ENCODE measurements around the gene NIT1.

NIT1 gene

GRCh38 chr1:161132410-161133219, 14.7 kb downstream of the NIT1 start, which contains the start of gene DEDD:
Gene DEDD (minus strand): TSS chr1:161132667. CDS start chr1:161124462, 8,205 bp downstream.
- in situ Hi-C loops (cut with HindIII; ENCODE audit: low pct_ligation_motif_present, low pct_unique_long_range_greater_than_20kb, low sequenced_read_pairs): no loop called here

DNA sequence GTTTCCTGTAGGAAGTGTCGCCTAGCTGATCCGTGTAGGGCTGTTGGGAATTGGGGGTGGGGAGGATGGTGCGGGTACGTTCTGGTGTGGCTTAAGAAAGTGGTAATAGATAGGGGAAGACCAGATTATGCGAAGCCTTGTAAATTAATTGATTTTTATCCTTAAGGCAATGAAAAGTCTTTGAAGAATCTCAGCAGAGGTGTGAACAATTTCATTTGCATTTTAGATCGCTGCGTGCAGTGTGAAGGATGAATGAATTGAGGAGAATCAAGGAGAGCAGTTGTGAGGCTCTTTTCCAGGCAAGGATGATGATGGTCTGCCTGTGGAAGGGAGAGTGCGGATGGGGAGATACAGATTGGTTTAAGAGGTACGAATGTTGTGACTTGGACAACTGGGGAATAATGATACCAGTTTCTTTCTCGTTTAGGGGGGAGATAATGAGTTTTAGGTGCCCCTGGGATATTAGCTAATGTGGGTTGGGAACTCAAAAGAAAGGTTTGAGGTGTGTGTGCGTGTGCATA, 15.4 kb downstream of the NIT1 start:
- in situ Hi-C loops (cut with HindIII; ENCODE audit: low pct_ligation_motif_present, low pct_unique_long_range_greater_than_20kb, low sequenced_read_pairs): no loop called here
- DNase-seq: no peak

More at GRCh38 chr1:161132410-161133219, 14.7 kb downstream of the NIT1 start, which contains the start of gene DEDD:
- peak; percentile 98 for DNase-seq

- in situ Hi-C loops (cut with HindIII; ENCODE audit: low pct_ligation_motif_present, low pct_unique_long_range_greater_than_20kb, low sequenced_read_pairs): no loop called here
- DNase-seq: no peak
Observed at GRCh38 chr1:161137881-161138280, 20.0 kb downstream of the NIT1 start.

DNA sequence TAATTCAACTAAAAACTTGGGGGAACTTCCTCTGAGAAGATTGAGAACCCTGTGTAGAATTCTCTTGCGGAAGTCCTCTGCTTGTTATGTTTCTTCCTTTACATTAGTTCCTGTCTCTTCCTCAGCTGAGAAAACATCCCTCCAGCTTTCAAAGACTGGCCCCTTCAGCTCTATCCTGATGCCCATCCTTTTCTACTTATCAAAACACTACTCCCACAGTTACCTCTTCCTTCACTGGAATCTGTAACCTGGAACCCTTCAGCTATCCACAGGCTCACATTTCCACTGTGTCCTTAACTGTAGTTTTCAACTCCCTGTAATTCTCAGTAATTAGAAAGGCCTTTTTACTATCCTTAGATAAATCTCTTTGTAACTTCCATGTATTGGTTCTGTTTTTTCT, 20.5 kb downstream of the NIT1 start:
- in situ Hi-C loops (cut with HindIII; ENCODE audit: low pct_ligation_motif_present, low pct_unique_long_range_greater_than_20kb, low sequenced_read_pairs): no loop called here
- no peak for DNase-seq

DNA sequence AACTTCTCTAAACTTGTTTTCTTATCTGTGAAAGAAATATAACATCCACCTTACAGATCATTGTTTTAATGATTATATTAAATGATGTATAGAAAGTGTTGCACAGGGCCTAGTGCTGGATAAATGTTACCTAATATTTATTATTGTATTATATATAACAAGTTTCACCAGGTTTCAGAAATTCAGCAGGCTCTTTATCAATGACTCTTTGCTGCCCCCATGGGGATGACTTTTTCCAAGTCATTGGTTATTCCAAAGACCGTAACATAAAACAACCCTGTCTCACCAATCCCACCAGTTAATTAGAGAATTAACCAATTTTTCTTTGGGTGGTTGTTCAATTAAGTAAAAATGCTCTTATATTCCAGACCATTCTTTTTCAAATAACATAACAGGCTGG, 21.9 kb downstream of the NIT1 start:
- in situ Hi-C loops (cut with HindIII; ENCODE audit: low pct_ligation_motif_present, low pct_unique_long_range_greater_than_20kb, low sequenced_read_pairs): no loop called here
- DNase-seq: peak; percentile 60

- no peak for DNase-seq
- in situ Hi-C loops (cut with HindIII; ENCODE audit: low pct_ligation_motif_present, low pct_unique_long_range_greater_than_20kb, low sequenced_read_pairs): no loop called here
Observed at GRCh38 chr1:161140755-161141400, 23.0 kb downstream of the NIT1 start.

- in situ Hi-C loops (cut with HindIII; ENCODE audit: low pct_ligation_motif_present, low pct_unique_long_range_greater_than_20kb, low sequenced_read_pairs): no loop called here
- DNase-seq: no peak
Observed at GRCh38 chr1:161145832-161146231, 27.9 kb downstream of the NIT1 start.

DNA sequence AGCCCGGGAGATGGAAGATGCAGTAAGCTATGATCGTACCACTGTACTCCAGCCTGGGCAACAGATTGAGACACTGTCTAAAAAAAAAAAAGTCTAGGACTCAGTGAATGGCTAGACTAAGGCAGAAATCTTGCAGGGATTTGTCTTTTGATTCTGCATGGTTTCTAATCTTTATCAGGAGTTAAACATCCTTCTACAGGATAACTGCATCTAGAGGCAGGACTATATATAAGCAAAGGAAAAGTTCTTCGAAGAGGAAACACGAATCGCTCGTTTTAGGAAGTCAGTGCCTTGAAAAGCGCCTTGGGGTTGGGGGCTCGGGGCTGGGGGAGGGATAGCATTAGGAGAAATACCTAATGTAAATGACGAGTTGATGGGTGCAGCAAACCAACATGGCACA, 35.3 kb downstream of the NIT1 start:
- no peak for DNase-seq
- in situ Hi-C loops (cut with HindIII; ENCODE audit: low pct_ligation_motif_present, low pct_unique_long_range_greater_than_20kb, low sequenced_read_pairs): no loop called here

- DNase-seq: peak; percentile 92
- in situ Hi-C loops (cut with HindIII; ENCODE audit: low pct_ligation_motif_present, low pct_unique_long_range_greater_than_20kb, low sequenced_read_pairs): no loop called here
Observed at GRCh38 chr1:161153682-161154337, 35.9 kb downstream of the NIT1 start, which contains the start of gene UFC1. Gene UFC1 (plus strand): TSS chr1:161153978. CDS start chr1:161153998, 20 bp downstream.

GRCh38 chr1:161157867-161158266, 40.0 kb downstream of the NIT1 start:
- in situ Hi-C loops (cut with HindIII; ENCODE audit: low pct_ligation_motif_present, low pct_unique_long_range_greater_than_20kb, low sequenced_read_pairs): no loop called here
- DNase-seq: no peak

- no peak for DNase-seq
- in situ Hi-C loops (cut with HindIII; ENCODE audit: low pct_ligation_motif_present, low pct_unique_long_range_greater_than_20kb, low sequenced_read_pairs): no loop called here
Observed at GRCh38 chr1:161158316-161159010, 40.6 kb downstream of the NIT1 start.

DNA sequence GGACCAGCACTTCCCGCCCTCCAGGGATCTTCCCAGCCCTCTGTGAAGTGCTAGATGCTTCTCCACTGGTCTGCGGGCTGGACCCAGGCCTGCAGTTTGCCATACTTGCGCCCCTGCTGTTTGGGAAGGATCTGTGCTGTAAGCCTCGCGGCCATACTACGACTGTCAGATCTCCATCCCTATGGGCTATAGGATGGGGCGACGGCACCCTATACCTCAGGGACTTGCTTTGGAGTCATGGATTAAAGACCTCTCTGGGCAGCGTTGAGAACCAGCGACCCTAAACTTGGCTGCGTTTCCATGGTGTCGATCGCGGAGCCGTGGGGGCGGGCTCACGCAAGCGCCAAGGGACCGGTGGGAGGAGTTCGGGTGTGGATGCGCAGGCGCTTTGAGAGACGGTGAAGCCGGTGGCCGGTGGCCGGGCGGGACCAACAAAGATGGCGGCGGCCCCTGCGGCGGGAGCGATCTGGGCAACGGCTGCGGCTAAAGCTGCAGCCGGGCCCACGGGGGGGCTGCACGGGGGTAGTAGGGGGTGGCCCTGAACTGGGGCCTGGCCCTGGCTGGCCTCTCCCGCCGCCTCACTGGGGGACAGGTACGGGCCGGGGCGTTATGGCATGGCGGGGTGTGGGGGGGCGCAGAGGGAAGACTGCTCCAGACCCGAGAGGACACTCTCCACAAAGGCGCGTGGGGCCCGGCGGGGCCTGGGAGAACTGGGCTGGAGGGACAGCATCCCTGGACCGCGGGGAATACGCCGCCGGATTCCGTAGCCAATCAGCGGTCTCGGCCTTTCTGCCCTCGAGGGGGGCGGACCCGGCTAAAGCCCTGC, 41.4 kb downstream of the NIT1 start, which contains the start of gene USP21:
Gene USP21 (plus strand): TSS at position 414 of the 826 bp plus-strand sequence. CDS start 1,141 bp downstream, outside the sequence.
- in situ Hi-C loops (cut with HindIII; ENCODE audit: low pct_ligation_motif_present, low pct_unique_long_range_greater_than_20kb, low sequenced_read_pairs): no loop called here
- peak; percentile 92 for DNase-seq

- in situ Hi-C loops (cut with HindIII; ENCODE audit: low pct_ligation_motif_present, low pct_unique_long_range_greater_than_20kb, low sequenced_read_pairs): no loop called here
- DNase-seq: no peak
Observed at GRCh38 chr1:161159913-161160243, 42.0 kb downstream of the NIT1 start.

DNA sequence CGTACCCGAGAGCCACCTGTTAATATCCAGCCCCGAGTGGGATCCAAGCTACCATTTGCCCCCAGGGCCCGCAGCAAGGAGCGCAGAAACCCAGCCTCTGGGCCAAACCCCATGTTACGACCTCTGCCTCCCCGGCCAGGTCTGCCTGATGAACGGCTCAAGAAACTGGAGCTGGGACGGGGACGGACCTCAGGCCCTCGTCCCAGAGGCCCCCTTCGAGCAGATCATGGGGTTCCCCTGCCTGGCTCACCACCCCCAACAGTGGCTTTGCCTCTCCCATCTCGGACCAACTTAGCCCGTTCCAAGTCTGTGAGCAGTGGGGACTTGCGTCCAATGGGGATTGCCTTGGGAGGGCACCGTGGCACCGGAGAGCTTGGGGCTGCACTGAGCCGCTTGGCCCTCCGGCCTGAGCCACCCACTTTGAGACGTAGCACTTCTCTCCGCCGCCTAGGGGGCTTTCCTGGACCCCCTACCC, 42.8 kb downstream of the NIT1 start:
- no peak for DNase-seq
- in situ Hi-C loops (cut with HindIII; ENCODE audit: low pct_ligation_motif_present, low pct_unique_long_range_greater_than_20kb, low sequenced_read_pairs): no loop called here

GRCh38 chr1:161161652-161162051, 43.7 kb downstream of the NIT1 start:
- in situ Hi-C loops (cut with HindIII; ENCODE audit: low pct_ligation_motif_present, low pct_unique_long_range_greater_than_20kb, low sequenced_read_pairs): no loop called here
- DNase-seq: no peak

GRCh38 chr1:161162052-161162451, 44.1 kb downstream of the NIT1 start:
- in situ Hi-C loops (cut with HindIII; ENCODE audit: low pct_ligation_motif_present, low pct_unique_long_range_greater_than_20kb, low sequenced_read_pairs): no loop called here
- no peak for DNase-seq

- DNase-seq: no peak
- in situ Hi-C loops (cut with HindIII; ENCODE audit: low pct_ligation_motif_present, low pct_unique_long_range_greater_than_20kb, low sequenced_read_pairs): no loop called here
Observed at GRCh38 chr1:161162806-161163205, 44.9 kb downstream of the NIT1 start.

- DNase-seq: no peak
- in situ Hi-C loops (cut with HindIII; ENCODE audit: low pct_ligation_motif_present, low pct_unique_long_range_greater_than_20kb, low sequenced_read_pairs): no loop called here
Observed at GRCh38 chr1:161163793-161164192, 45.9 kb downstream of the NIT1 start.
